Smooth muscle cell (in vitro differentiated cells): ENCODE results near the gene LMX1B. TPM values are rescaled to one million over a fixed set of nuclear protein-coding genes. Genes with fewer than 3 reads are reported as not detected.
A peak's percentile ranks its signal among the peaks of the same experiment; 100 is the strongest.

ENCODE experiments used
- DNase-seq: peaks from one replicate; lab custom pipeline; 2025; ENCODE audit not compliant: unreplicated experiment; lab: John Stamatoyannopoulos, UW
- H2AFZ ChIP-seq: fragments of 200-600 bp; sonication (generic); 2 replicates; pipeline ENCODE4 v1.6.0; 2016; ENCODE audit warnings: antibody characterized with exemption, low read depth, mild to moderate bottlenecking
- H3F3A ChIP-seq: fragments of 200-600 bp; sonication (generic); 2 replicates; pipeline ENCODE4 v1.6.0; 2017; ENCODE audit warnings: antibody characterized with exemption, low read depth
- H3K27ac ChIP-seq: fragments of 200-600 bp; sonication (generic); 2 replicates; pipeline ENCODE4 v1.5.1; 2016; ENCODE audit warnings: low read depth, mild to moderate bottlenecking
- H3K27me3 ChIP-seq: fragments of 200-600 bp; sonication (generic); 2 replicates; pipeline ENCODE4 v1.6.1; 2016; ENCODE audit warnings: low read depth, mild to moderate bottlenecking
- H3K36me3 ChIP-seq: fragments of 200-600 bp; sonication (generic); 2 replicates; pipeline ENCODE4 v1.5.1; 2016; ENCODE audit warnings: low read depth
- H3K4me1 ChIP-seq: fragments of 200-600 bp; sonication (generic); 2 replicates; pipeline ENCODE4 v1.5.1; 2016; ENCODE audit warnings: low read depth
- H3K4me2 ChIP-seq: fragments of 200-600 bp; sonication (generic); 2 replicates; pipeline ENCODE4 v1.6.0; 2016; ENCODE audit warnings: mild to moderate bottlenecking
- H3K4me3 ChIP-seq: fragments of 200-600 bp; sonication (generic); 2 replicates; pipeline ENCODE4 v1.5.1; 2016; ENCODE audit warnings: mild to moderate bottlenecking
- H3K79me2 ChIP-seq: fragments of 200-600 bp; sonication (generic); 2 replicates; pipeline ENCODE4 v1.6.0; 2016; ENCODE audit warnings: low read depth, mild to moderate bottlenecking
- H3K9ac ChIP-seq: fragments of 200-600 bp; sonication (generic); 2 replicates; pipeline ENCODE4 v1.6.0; 2016; ENCODE audit warnings: low read depth
- H3K9me3 ChIP-seq: fragments of 200-600 bp; sonication (generic); replicated peaks from 2 replicates; pipeline ENCODE4 v1.5.1; 2016; ENCODE audit warnings: low read depth
- H4K20me1 ChIP-seq: fragments of 200-600 bp; sonication (generic); 2 replicates; pipeline ENCODE4 v1.6.0; 2016; ENCODE audit warnings: low read depth
- CTCF ChIP-seq: fragments of 200-600 bp; sonication (generic); IDR thresholded peaks from 2 replicates; pipeline ENCODE4 v1.5.1; 2017; ENCODE audit warnings: borderline replicate concordance, mild to moderate bottlenecking, antibody characterized with exemption; ENCODE audit not compliant: insufficient read depth, poor library complexity, severe bottlenecking
- WGBS: methylation state at CpG from one replicate; pipeline ENCODE4 v1.1.7; 2016; ENCODE audit warnings: low lambda C conversion rate; 5-methylcytosine and 5-hydroxymethylcytosine counted together
- polyA plus RNA-seq: library from polyadenylated mRNA; unstranded; fragments of >200 nt; fragmentation: Nextera tagmentation; extraction: Ambion mirVana; gene quantifications from 2 replicates; pipeline ENCODE4 v1.2.1, GENCODE V29; 2016
- total RNA-seq: library from RNA; depleted of rRNA; stranded (reverse); fragments of >200 nt; gene quantifications from 2 replicates; pipeline ENCODE4 v1.2.3, GENCODE V29; 2014

Gene LMX1B
- total and polyA plus RNA-seq, 2 experiments from 2014 or later, result not detected

- H2AFZ ChIP-seq, result no peak overlapping the region
- H3K4me3 ChIP-seq, result no peak overlapping the region
- DNase-seq, result no peak
- peaks cover 10% of the 10 kb centered on the region for H3K4me1 ChIP-seq
- H3K9me3 ChIP-seq, result no peaks in the 10 kb centered on the region
- no peak for TF ChIP-seq CTCF
- no peak overlapping the region for H3K4me2 ChIP-seq
- no peaks in the 10 kb centered on the region for H3F3A ChIP-seq
- WGBS, result 92% methylated on average over 9 of the region's 9 CpGs
- H3K79me2 ChIP-seq, result no peaks in the 10 kb centered on the region
- H3K9ac ChIP-seq, result no peak overlapping the region
- H3K27me3 ChIP-seq, result peaks cover 43% of the 10 kb centered on the region
- no peaks in the 10 kb centered on the region for H3K36me3 ChIP-seq
- H3K27ac ChIP-seq, result no peak overlapping the region
- H4K20me1 ChIP-seq, result no peaks in the 10 kb centered on the region
Measured at GRCh38 chr9:126701813-126702140, 88.0 kb downstream of the LMX1B start.

GRCh38 chr9:126702151-126703001 is 88.6 kb downstream of the LMX1B start:
- Histone ChIP-seq H3F3A (no peaks in the 10 kb centered on the region), H3K4me2 (peak overlapping the region; percentile 48), H4K20me1 (no peaks in the 10 kb centered on the region), H3K27ac (no peak overlapping the region), H3K4me3 (no peak overlapping the region), H3K9ac (no peak overlapping the region), H3K36me3 (no peaks in the 10 kb centered on the region), H3K27me3 (peaks cover 43% of the 10 kb centered on the region), H2AFZ (no peak overlapping the region), H3K79me2 (no peaks in the 10 kb centered on the region), H3K9me3 (no peaks in the 10 kb centered on the region), H3K4me1 (peaks cover 10% of the 10 kb centered on the region)
- 64% methylated on average over 29 of the region's 30 CpGs for WGBS
- TF ChIP-seq CTCF, result peak; percentile 67
- DNase-seq, result no peak

GRCh38 chr9:126703002-126703865 is 89.5 kb downstream of the LMX1B start:
- H3K4me2 ChIP-seq, result peak overlapping the region; percentile 48
- H3K27me3 ChIP-seq, result peaks cover 48% of the 10 kb centered on the region
- H3K9ac ChIP-seq, result no peak overlapping the region

More at GRCh38 chr9:126703002-126703865, 89.5 kb downstream of the LMX1B start:
- Histone ChIP-seq H3K4me1 (peaks cover 10% of the 10 kb centered on the region), H4K20me1 (no peaks in the 10 kb centered on the region), H3K4me3 (no peak overlapping the region), H3F3A (no peaks in the 10 kb centered on the region), H3K27ac (no peak overlapping the region), H2AFZ (no peak overlapping the region), H3K79me2 (no peaks in the 10 kb centered on the region), H3K9me3 (no peaks in the 10 kb centered on the region), H3K36me3 (no peaks in the 10 kb centered on the region)
- DNase-seq, result no peak
- no peak for TF ChIP-seq CTCF
- 71% methylated on average over 14 of the region's 14 CpGs for WGBS
